Liver (tissue), 9 donors: ENCODE results near the gene ZSCAN10. TPM values are rescaled to one million over a fixed set of nuclear protein-coding genes. Genes with fewer than 3 reads are reported as not detected.

Experiments
- DNase-seq: peaks from one replicate; pipeline ENCODE4 v3.0.0-alpha.2; 2017; ENCODE audit warnings: low spot score
- H3K27ac ChIP-seq, 2 donors: one replicate each; pipeline ENCODE4 v1.7.0; 2013; ENCODE audit warnings: inconsistent platforms in 2 of 2, low read length in 2 of 2, control low read depth in 1 of 2, low read depth in 1 of 2, mild to moderate bottlenecking in 1 of 2
- H3K27me3 ChIP-seq, 4 donors: one replicate each; pipeline versions ENCODE4 v1.6.1 to v1.7.0; 2013; ENCODE audit warnings: low read length in 3 of 4, inconsistent platforms in 1 of 4, mild to moderate bottlenecking in 1 of 4, moderate library complexity in 1 of 4; ENCODE audit not compliant: control insufficient read depth in 4 of 4, insufficient read depth in 4 of 4
- H3K36me3 ChIP-seq, 4 donors: one replicate each; pipeline versions ENCODE4 v1.6.1 to v1.7.0; 2013; ENCODE audit warnings: low read length in 3 of 4, mild to moderate bottlenecking in 3 of 4, low read depth in 1 of 4, moderate library complexity in 1 of 4; ENCODE audit not compliant: control insufficient read depth in 4 of 4, insufficient read depth in 3 of 4
- H3K4me1 ChIP-seq, 4 donors: one replicate each; pipeline versions ENCODE4 v1.6.1 to v1.7.0; 2013; ENCODE audit warnings: low read length in 3 of 4, mild to moderate bottlenecking in 3 of 4, moderate library complexity in 1 of 4; ENCODE audit not compliant: control insufficient read depth in 4 of 4, insufficient read depth in 4 of 4
- H3K4me3 ChIP-seq, 3 donors: one replicate each; pipeline versions ENCODE4 v1.6.1 to v1.7.0; 2013; ENCODE audit warnings: low read length in 3 of 3, control low read depth in 1 of 3, low read depth in 1 of 3, mild to moderate bottlenecking in 1 of 3
- H3K9ac ChIP-seq, 2 donors: one replicate each; pipeline ENCODE4 v1.7.0; 2013; ENCODE audit warnings: low read length in 2 of 2, mild to moderate bottlenecking in 2 of 2, moderate library complexity in 2 of 2, control low read depth in 1 of 2, low read depth in 1 of 2
- H3K9me3 ChIP-seq, 4 donors: one replicate each; pipeline versions ENCODE4 v1.6.1 to v1.7.0; 2013; ENCODE audit warnings: low read length in 3 of 4; ENCODE audit not compliant: control insufficient read depth in 4 of 4
- EGR1 ChIP-seq, 2 donors: IDR thresholded peaks; 2 replicates each; pipeline ENCODE4 v1.6.1; 2016 to 2018; ENCODE audit warnings: antibody characterized with exemption in 2 of 2, low read depth in 2 of 2
- FOXA2 ChIP-seq: IDR thresholded peaks from 2 replicates; pipeline ENCODE4 v1.6.1; 2016; ENCODE audit warnings: antibody characterized with exemption
- GABPA ChIP-seq, 2 donors: IDR thresholded peaks in 1 of 2; conservative IDR thresholded peaks in 1 of 2; 2 replicates each; pipeline ENCODE4 v1.6.1; 2016; ENCODE audit warnings: antibody characterized with exemption in 2 of 2, mild to moderate bottlenecking in 1 of 2, moderate library complexity in 1 of 2
- HNF4A ChIP-seq, 2 donors: conservative IDR thresholded peaks; 2 replicates each; pipeline ENCODE4 v1.6.1; 2016; ENCODE audit warnings: antibody characterized with exemption in 2 of 2, mild to moderate bottlenecking in 2 of 2
- HNF4G ChIP-seq: IDR thresholded peaks from 2 replicates; pipeline ENCODE4 v1.6.1; 2016; ENCODE audit warnings: antibody characterized with exemption
- JUND ChIP-seq, 2 donors: IDR thresholded peaks; 2 replicates each; pipeline ENCODE4 v1.6.1; 2016; ENCODE audit warnings: antibody characterized with exemption in 2 of 2
- MAX ChIP-seq: IDR thresholded peaks from 2 replicates; pipeline ENCODE4 v1.6.1; 2016; ENCODE audit warnings: antibody characterized with exemption
- NR2F2 ChIP-seq: IDR thresholded peaks from 2 replicates; pipeline ENCODE4 v1.6.1; 2016; ENCODE audit warnings: antibody characterized with exemption
- RAD21 ChIP-seq, 2 donors: IDR thresholded peaks; 2 replicates each; pipeline ENCODE4 v1.6.1; 2016; ENCODE audit warnings: antibody characterized with exemption in 2 of 2, mild to moderate bottlenecking in 2 of 2
- REST ChIP-seq: IDR thresholded peaks from 2 replicates; pipeline ENCODE4 v1.6.1; 2016; ENCODE audit warnings: antibody characterized with exemption, mild to moderate bottlenecking
- RXRA ChIP-seq, 2 donors: IDR thresholded peaks; 2 replicates each; pipeline ENCODE4 v1.6.1; 2017 to 2018; ENCODE audit warnings: antibody characterized with exemption in 2 of 2, mild to moderate bottlenecking in 1 of 2
- SP1 ChIP-seq: IDR thresholded peaks from 2 replicates; pipeline ENCODE4 v1.6.1; 2018; ENCODE audit warnings: antibody characterized with exemption, mild to moderate bottlenecking
- TAF1 ChIP-seq: conservative IDR thresholded peaks from 2 replicates; pipeline ENCODE4 v1.6.1; 2016; ENCODE audit warnings: antibody characterized with exemption, mild to moderate bottlenecking
- YY1 ChIP-seq: IDR thresholded peaks from 2 replicates; pipeline ENCODE4 v1.6.1; 2016; ENCODE audit warnings: antibody characterized with exemption, mild to moderate bottlenecking
- ZBTB33 ChIP-seq: IDR thresholded peaks from 2 replicates; pipeline ENCODE4 v1.6.1; 2016; ENCODE audit warnings: antibody characterized with exemption
- WGBS: extraction: QIAGEN DNeasy Blood & Tissue Kit; methylation state at CpG from one replicate; pipeline ENCODE4 v1.1.7; 2013; 5-methylcytosine and 5-hydroxymethylcytosine counted together
- polyA plus RNA-seq, 2 donors: library from polyadenylated mRNA; stranded (reverse) in 1 of 2; unstranded in 1 of 2; fragments of 200-250 nt in 1 of 2; fragments of >200 nt in 1 of 2; fragmentation: Nextera tagmentation in 1 of 2; extraction: Ambion mirVana in 1 of 2; gene quantifications; one replicate each; pipeline versions ENCODE4 v1.2.1 to v1.2.3, GENCODE V29; 2013 to 2015
- total RNA-seq, 2 donors: library from RNA; depleted of rRNA; stranded (reverse); fragments of >200 nt; gene quantifications; one replicate each; pipeline ENCODE4 v1.2.3, GENCODE V29; 2014
- TF ChIP-seq, protein P1 (sequence below): fragments of 150-350 bp; IDR thresholded peaks from 2 replicates; pipeline ENCODE4 v1.5.1; 2017; ENCODE audit warnings: improper control_type of control experiment, low read depth, low read length; ENCODE audit not compliant: missing input control
- TF ChIP-seq, protein P2 (sequence below): IDR thresholded peaks from 2 replicates; pipeline ENCODE4 v1.6.1; 2016; ENCODE audit warnings: antibody characterized with exemption
- donor health status: healthy.
- donor health status: healthy.
- donor health status: healthy.
- donor health status: healthy.
- donor health status: healthy.

Gene ZSCAN10
- total and polyA plus RNA-seq, 4 donors = not detected

GRCh38 chr16:3050487-3050886 is 48.6 kb downstream of the ZSCAN10 start (continued):
- TF ChIP-seq MAX (no peak), ZBTB33 (no peak), YY1 (no peak)

GRCh38 chr16:3049921-3050481 is 49.1 kb downstream of the ZSCAN10 start:
- no peak overlapping the region for H3K4me3 ChIP-seq
- WGBS = 84% methylated on average over 26 of the region's 26 CpGs

More at GRCh38 chr16:3049921-3050481, 49.1 kb downstream of the ZSCAN10 start:
- Histone ChIP-seq H3K4me1 (peaks cover 0 to 14% (median 5%) of the 10 kb centered on the region in 4 donors), H3K36me3 (peaks cover 0 to 2% (median 0%) of the 10 kb centered on the region in 4 donors), H3K9me3 (no peaks in the 10 kb centered on the region), H3K27ac (no peak overlapping the region), H3K27me3 (peaks cover 0 to 6% (median 1%) of the 10 kb centered on the region in 4 donors), H3K9ac (no peak overlapping the region)
- no peak for DNase-seq
- TF ChIP-seq ZBTB33 (no peak), REST (no peak), SP1 (no peak), HNF4G (no peak), EGR1 (IDR thresholded peaks at IDR 0.05; ENCODE audit: low read depth in 2 of 2) (no peak), JUND (IDR thresholded peaks at IDR 0.05) (no peak), RXRA (IDR thresholded peaks at IDR 0.05) (no peak), TAF1 (no peak), RAD21 (IDR thresholded peaks at IDR 0.05) (no peak), GABPA (IDR thresholded peaks at IDR 0.05 in 1 of 2, conservative IDR thresholded peaks at IDR 0.05 in 1 of 2) (no peak), FOXA2 (no peak), NR2F2 (no peak), YY1 (no peak), HNF4A (conservative IDR thresholded peaks at IDR 0.05) (no peak), MAX (no peak)
- TF ChIP-seq, protein P1, sequence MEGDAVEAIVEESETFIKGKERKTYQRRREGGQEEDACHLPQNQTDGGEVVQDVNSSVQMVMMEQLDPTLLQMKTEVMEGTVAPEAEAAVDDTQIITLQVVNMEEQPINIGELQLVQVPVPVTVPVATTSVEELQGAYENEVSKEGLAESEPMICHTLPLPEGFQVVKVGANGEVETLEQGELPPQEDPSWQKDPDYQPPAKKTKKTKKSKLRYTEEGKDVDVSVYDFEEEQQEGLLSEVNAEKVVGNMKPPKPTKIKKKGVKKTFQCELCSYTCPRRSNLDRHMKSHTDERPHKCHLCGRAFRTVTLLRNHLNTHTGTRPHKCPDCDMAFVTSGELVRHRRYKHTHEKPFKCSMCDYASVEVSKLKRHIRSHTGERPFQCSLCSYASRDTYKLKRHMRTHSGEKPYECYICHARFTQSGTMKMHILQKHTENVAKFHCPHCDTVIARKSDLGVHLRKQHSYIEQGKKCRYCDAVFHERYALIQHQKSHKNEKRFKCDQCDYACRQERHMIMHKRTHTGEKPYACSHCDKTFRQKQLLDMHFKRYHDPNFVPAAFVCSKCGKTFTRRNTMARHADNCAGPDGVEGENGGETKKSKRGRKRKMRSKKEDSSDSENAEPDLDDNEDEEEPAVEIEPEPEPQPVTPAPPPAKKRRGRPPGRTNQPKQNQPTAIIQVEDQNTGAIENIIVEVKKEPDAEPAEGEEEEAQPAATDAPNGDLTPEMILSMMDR = no peak
- TF ChIP-seq, protein P2, sequence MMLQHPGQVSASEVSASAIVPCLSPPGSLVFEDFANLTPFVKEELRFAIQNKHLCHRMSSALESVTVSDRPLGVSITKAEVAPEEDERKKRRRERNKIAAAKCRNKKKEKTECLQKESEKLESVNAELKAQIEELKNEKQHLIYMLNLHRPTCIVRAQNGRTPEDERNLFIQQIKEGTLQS = no peak
